Left lung (tissue), 10 donors: Measurements from ENCODE around the gene ARRDC2. TPM values are rescaled to one million over a fixed set of nuclear protein-coding genes. Genes with fewer than 3 reads are reported as not detected.
A peak's percentile ranks its signal among the peaks of the same experiment; 100 is the strongest.

Experiments
- ATAC-seq: fragments of 200-7000 bp; cut with Tn5 transposase; one replicate; pipeline ENCODE4 v1.9.1; 2020; ENCODE audit warnings: moderate library complexity
- DNase-seq, 4 donors: peaks; one replicate each; pipeline ENCODE4 v3.0.0-alpha.2; 2013 to 2020
- H3K27ac ChIP-seq, 2 donors: fragments of 200-600 bp; sonication (generic) in 1 of 2; one replicate each; pipeline versions ENCODE4 v1.5.0 to v1.8.0; 2020 to 2021
- H3K27me3 ChIP-seq, 2 donors: fragments of 200-600 bp; sonication (generic) in 1 of 2; one replicate each; pipeline versions ENCODE4 v1.5.0 to v1.8.0; 2020 to 2021
- H3K36me3 ChIP-seq, 2 donors: fragments of 200-600 bp; sonication (generic) in 1 of 2; one replicate each; pipeline versions ENCODE4 v1.5.0 to v1.8.0; 2020 to 2021
- H3K4me1 ChIP-seq, 2 donors: fragments of 200-600 bp; one replicate each; pipeline ENCODE4 v1.8.0; 2021
- H3K4me3 ChIP-seq, 2 donors: fragments of 200-600 bp; sonication (generic) in 1 of 2; one replicate each; pipeline versions ENCODE4 v1.5.0 to v1.8.0; 2020 to 2021; ENCODE audit warnings: mild to moderate bottlenecking in 1 of 2
- H3K9me3 ChIP-seq, 2 donors: fragments of 200-600 bp; sonication (generic) in 1 of 2; one replicate each; pipeline versions ENCODE4 v1.5.0 to v1.8.0; 2020 to 2021
- intact Hi-C, 2 donors: fragments of 100-400 bp; cut with DNase I; formaldehyde crosslinking; loops; one replicate each; pipeline versions ENCODE4 v1.11.2 to v1.14.2; 2022
- polyA plus RNA-seq, 6 donors: library from polyadenylated mRNA; unstranded; fragments of 120-200 nt; gene quantifications; one replicate each; pipeline ENCODE4 v1.2.1, GENCODE V29; 2013; ENCODE audit not compliant: insufficient read length in 6 of 6
- total RNA-seq, 2 donors: library from RNA; stranded (reverse); fragmentation: NEBNext Ultra II Directional; extraction: Animal tissue kit (Norgen Biotek cat#: 25700); gene quantifications; one replicate each; pipeline ENCODE4 v1.2.1, GENCODE V29; 2021
- TF ChIP-seq, protein P1 (sequence below), 2 donors: fragments of 200-600 bp; sonication (generic) in 1 of 2; IDR thresholded peaks; one replicate each; pipeline versions ENCODE4 v1.5.0 to v1.8.0; 2021; ENCODE audit warnings: antibody characterized with exemption in 2 of 2
- donor health status: DM: no; HTN: yes; CAD: no.
- donor health status: DM: no; HTN: no; CAD: no.

ARRDC2 gene
- total and polyA plus RNA-seq, 8 donors: 7.4 to 37.8 (median 10.3) TPM

GRCh38 chr19:18009412-18010066, 1.6 kb downstream of the ARRDC2 start:
- Histone ChIP-seq H3K36me3 (peaks cover 0 to 64% of the 10 kb centered on the region in 2 donors), H3K4me1 (peaks cover 14 to 61% of the 10 kb centered on the region in 2 donors), H3K9me3 (no peaks in the 10 kb centered on the region), H3K4me3 (peak overlapping the region; percentile 3 to 53), H3K27ac (peak overlapping the region; percentile 22 to 75), H3K27me3 (no peaks in the 10 kb centered on the region)
- TF ChIP-seq, protein P1, sequence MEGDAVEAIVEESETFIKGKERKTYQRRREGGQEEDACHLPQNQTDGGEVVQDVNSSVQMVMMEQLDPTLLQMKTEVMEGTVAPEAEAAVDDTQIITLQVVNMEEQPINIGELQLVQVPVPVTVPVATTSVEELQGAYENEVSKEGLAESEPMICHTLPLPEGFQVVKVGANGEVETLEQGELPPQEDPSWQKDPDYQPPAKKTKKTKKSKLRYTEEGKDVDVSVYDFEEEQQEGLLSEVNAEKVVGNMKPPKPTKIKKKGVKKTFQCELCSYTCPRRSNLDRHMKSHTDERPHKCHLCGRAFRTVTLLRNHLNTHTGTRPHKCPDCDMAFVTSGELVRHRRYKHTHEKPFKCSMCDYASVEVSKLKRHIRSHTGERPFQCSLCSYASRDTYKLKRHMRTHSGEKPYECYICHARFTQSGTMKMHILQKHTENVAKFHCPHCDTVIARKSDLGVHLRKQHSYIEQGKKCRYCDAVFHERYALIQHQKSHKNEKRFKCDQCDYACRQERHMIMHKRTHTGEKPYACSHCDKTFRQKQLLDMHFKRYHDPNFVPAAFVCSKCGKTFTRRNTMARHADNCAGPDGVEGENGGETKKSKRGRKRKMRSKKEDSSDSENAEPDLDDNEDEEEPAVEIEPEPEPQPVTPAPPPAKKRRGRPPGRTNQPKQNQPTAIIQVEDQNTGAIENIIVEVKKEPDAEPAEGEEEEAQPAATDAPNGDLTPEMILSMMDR (IDR thresholded peaks at IDR 0.05): no peak
- DNase-seq (peak in 1 of 4 donors; percentile 78), ATAC-seq (no peak)
- intact Hi-C loops: loop anchor here in 1 of 2 donors (5.0 kb wide), 1 partner anchor 48 kb away; no protein-coding TSS in a partner anchor

DNA sequence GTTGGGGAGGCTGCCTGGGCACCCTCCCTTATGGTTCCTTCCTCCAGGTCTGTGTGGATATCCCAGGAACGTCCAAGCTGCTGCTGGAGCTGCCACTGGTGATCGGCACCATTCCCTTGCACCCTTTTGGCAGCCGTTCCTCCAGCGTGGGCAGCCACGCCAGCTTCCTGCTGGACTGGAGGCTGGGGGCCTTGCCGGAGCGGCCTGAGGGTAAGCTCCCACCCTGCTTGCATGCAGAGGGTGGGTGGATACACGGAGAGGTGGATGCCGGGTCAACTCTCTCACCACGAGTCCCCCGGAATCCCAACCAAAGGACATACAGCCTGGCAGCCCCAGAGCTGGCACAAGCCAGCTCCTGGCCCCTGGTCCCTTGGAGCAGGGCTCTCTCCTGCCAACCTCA, 2.2 kb downstream of the ARRDC2 start:
- Histone ChIP-seq H3K27ac (peak overlapping the region in 1 of 2 donors; percentile 23), H3K4me1 (peaks cover 14 to 63% of the 10 kb centered on the region in 2 donors), H3K4me3 (peak overlapping the region in 1 of 2 donors; percentile 53), H3K9me3 (no peaks in the 10 kb centered on the region), H3K36me3 (peaks cover 0 to 67% of the 10 kb centered on the region in 2 donors), H3K27me3 (no peaks in the 10 kb centered on the region)
- ATAC-seq (no peak), DNase-seq (no peak)
- intact Hi-C loops: no loop called here
- TF ChIP-seq, protein P1 (IDR thresholded peaks at IDR 0.05): no peak

- Histone ChIP-seq H3K27me3 (no peaks in the 10 kb centered on the region), H3K4me3 (no peak overlapping the region)
- DNase-seq: no peak
Measured at GRCh38 chr19:18013210-18014111, 5.5 kb downstream of the ARRDC2 start.

DNA sequence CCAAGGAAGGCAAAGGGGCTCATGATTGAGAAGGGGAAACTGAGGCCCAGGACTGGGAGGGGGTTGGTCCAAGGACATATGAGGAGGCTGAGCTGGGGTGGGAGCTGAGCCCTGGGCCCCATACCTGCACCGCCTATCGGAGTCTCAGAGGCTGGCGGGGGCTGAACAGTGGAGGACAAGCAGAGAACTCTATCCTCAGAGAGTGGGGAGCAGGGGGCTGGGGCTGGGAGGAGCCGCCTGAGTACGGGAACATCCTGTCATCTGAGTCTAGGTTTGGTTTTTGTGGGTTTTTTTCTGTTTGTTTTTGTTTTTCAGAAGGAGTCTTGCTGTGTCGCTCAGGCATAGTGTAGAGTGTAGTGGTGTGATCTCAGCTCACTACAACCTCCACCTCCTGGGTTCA, 6.2 kb downstream of the ARRDC2 start:
- intact Hi-C loops: no loop called here
- TF ChIP-seq, protein P1 (IDR thresholded peaks at IDR 0.05): no peak
- Histone ChIP-seq H3K36me3 (peaks cover 0 to 66% of the 10 kb centered on the region in 2 donors), H3K4me1 (peaks cover 0 to 73% of the 10 kb centered on the region in 2 donors), H3K27ac (peak overlapping the region in 1 of 2 donors; percentile 26), H3K27me3 (no peaks in the 10 kb centered on the region), H3K4me3 (no peak overlapping the region), H3K9me3 (no peaks in the 10 kb centered on the region)
- ATAC-seq: no peak
- DNase-seq: no peak

More at GRCh38 chr19:18013210-18014111, 5.5 kb downstream of the ARRDC2 start:
- Histone ChIP-seq H3K9me3 (no peaks in the 10 kb centered on the region), H3K27ac (peak overlapping the region in 1 of 2 donors; percentile 26), H3K4me1 (peaks cover 5 to 73% of the 10 kb centered on the region in 2 donors), H3K36me3 (peaks cover 0 to 74% of the 10 kb centered on the region in 2 donors)
- TF ChIP-seq, protein P1 (IDR thresholded peaks at IDR 0.05): no peak
- intact Hi-C loops: no loop called here
- no peak for ATAC-seq
